Measurements from ENCODE around the gene BRINP1.
A peak's percentile ranks its signal among the peaks of the same experiment; 100 is the strongest.

The BRINP1 gene

DNA sequence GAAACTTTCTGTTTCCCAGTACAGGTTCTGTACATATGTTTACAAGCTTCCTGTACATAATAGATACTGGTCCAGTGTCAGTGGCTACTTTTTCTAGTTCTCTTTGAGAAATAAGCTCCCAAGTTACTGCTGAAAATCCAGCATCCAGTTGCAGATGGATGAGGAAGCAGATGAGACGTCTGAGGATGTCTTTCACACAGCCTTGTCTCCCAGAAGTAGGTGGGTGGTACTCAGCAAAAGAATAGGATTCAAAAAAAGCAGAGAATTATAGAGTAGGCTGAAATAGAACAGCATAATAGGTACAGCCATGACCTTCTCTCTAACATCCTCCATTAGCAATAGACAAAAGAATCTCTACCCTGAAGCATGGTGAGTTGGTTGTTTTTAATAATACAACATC is 77.7 kb downstream of the BRINP1 start:
- no peak for DNase-seq (ENCODE audit: low spot score)
- TF ChIP-seq CTCF (IDR thresholded peaks at IDR 0.05; ENCODE audit: extremely low read depth, missing control alignments): no peak

GRCh38 chr9:119289740-119290433 is 79.3 kb downstream of the BRINP1 start:
- DNase-seq (ENCODE audit: low spot score): peak; percentile 41
- peak; percentile 66 for TF ChIP-seq CTCF (IDR thresholded peaks at IDR 0.05; ENCODE audit: extremely low read depth, missing control alignments)

- TF ChIP-seq CTCF (IDR thresholded peaks at IDR 0.05; ENCODE audit: extremely low read depth, missing control alignments): no peak
- no peak for DNase-seq (ENCODE audit: low spot score)
Measured at GRCh38 chr9:119284587-119285337, 84.5 kb downstream of the BRINP1 start.

GRCh38 chr9:119284118-119284517 is 85.1 kb downstream of the BRINP1 start:
- no peak for DNase-seq (ENCODE audit: low spot score)
- TF ChIP-seq CTCF (IDR thresholded peaks at IDR 0.05; ENCODE audit: extremely low read depth, missing control alignments): no peak

DNA sequence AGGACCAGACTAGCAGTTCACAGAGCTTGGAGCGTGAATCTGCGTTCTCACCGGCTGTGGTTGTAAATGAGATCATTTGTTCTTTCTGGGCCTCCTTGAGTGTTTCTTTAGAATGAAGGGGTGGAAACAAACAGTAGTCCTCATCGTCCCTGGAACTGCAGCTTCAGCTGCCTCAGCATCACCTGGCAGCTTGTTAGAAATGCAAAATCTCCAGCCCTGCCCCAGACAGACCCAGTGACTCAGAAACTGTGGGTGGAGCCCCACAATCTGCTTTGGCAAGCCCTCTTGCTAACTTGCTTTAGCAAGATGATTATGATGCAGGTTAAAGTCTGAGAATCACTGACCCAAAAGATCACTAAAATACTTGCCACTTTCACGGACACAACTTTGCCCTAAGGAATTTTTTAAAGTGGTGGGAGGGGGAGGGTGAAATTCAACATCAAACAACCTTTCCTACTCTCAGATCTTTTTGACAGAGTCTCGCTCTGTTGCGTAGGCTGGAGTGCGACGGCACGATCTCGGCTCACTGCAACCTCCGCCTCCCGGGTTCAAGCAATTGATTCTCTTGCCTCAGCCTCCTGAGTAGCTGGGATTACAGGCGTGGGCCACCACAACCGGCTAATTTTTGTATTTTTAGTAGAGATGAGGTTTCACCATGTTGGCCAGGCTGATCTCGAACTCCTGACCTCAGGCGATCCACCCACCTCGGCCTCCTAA is 86.0 kb downstream of the BRINP1 start:
- no peak for DNase-seq (ENCODE audit: low spot score)

DNA sequence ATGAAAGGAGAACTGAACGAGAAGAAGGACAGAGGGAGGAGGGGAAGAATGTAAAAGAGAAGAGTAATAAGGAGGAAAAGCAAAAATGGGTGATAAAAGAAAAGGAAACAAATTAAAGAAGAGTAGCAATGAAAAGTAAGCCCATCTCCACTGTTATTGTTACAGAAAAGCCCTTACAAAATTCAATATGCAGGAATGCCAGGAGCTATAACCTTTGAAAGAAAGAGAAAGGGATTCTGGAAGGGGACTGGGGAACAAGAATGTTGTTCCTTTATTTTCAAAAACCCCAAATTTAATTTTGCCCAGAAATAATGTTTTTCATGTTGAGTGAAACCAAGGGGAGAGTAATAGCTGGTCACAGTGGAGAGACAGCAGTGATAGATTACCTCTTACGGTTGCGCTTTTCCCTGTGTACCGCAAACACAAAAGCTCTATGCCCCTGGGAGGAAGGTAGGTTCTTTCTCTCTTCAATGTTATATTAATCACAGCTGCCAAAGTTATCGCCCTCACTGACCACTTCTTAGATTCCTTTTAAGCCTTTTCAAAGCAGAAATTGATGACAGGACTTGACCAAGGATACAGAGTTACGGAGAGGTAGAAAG is 86.7 kb downstream of the BRINP1 start:
- TF ChIP-seq CTCF (IDR thresholded peaks at IDR 0.05; ENCODE audit: extremely low read depth, missing control alignments): no peak

More for the DNA sequence above, 86.0 kb downstream of the BRINP1 start:
- no peak for TF ChIP-seq CTCF (IDR thresholded peaks at IDR 0.05; ENCODE audit: extremely low read depth, missing control alignments)

More for the DNA sequence above, 86.7 kb downstream of the BRINP1 start:
- no peak for DNase-seq (ENCODE audit: low spot score)
